ENCODE data around the gene LGALS9B.
"Not testable (repeated sequence)": the region's sequence is repeated elsewhere in the genome, so short reads cannot be mapped to it uniquely, and the experiment has no call there.

The LGALS9B gene

DNA sequence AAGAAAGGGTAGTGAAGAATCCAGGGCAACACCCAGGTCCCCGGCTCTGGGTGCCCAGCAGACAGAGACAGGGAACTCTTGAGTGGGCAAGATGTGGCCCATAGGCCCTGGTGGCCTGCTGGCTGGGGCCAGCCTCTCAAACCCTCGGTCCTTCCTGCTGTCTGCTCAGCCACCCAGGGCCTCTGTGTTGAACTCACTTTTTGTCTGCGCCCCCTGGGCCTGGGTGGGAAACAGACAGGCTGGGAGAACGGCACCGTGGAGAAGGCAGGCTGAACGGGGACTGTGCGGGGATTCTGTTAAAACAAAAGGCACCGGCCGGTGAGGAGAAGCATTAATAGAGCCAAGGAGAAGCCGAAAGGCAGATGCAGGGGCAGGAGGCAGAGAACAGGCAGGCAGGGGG, 12.2 kb downstream of the LGALS9B start:
- not testable (repeated sequence) for H4K91ac ChIP-seq (ENCODE audit: low read length); H3K9ac ChIP-seq (ENCODE audit: low read length); H2AK5ac ChIP-seq (ENCODE audit: low read length, severe bottlenecking); H2BK12ac ChIP-seq (ENCODE audit: low read length in 2 of 2); H3K79me1 ChIP-seq (replicated peaks; ENCODE audit: low read length, poor library complexity, severe bottlenecking); H2BK5ac ChIP-seq (ENCODE audit: low read depth, low read length, poor library complexity, severe bottlenecking); H3K9me3 ChIP-seq (ENCODE audit: control insufficient read depth, low read length); H2BK15ac ChIP-seq (ENCODE audit: low read depth, poor library complexity, severe bottlenecking); H3K36me3 ChIP-seq (ENCODE audit: control insufficient read depth in 1 of 2, insufficient read depth in 2 of 2, low read depth in 1 of 2, low read length in 2 of 2); H4K8ac ChIP-seq (ENCODE audit: low read length); H3K27ac ChIP-seq (ENCODE audit: low read length, poor library complexity, severe bottlenecking); H3K4ac ChIP-seq (ENCODE audit: low read depth in 1 of 2, low read length in 2 of 2); DNase-seq; H3K23ac ChIP-seq (ENCODE audit: low read length in 2 of 2); H2BK120ac ChIP-seq (ENCODE audit: low read depth, low read length); H3K4me2 ChIP-seq (ENCODE audit: low read length, poor library complexity, severe bottlenecking); H3K4me1 ChIP-seq (ENCODE audit: control insufficient read depth, insufficient read depth, low read depth, low read length); H3K14ac ChIP-seq (ENCODE audit: low read length in 2 of 2); H3K4me3 ChIP-seq (ENCODE audit: insufficient read depth in 1 of 2, low read depth in 1 of 2, low read length in 2 of 2); H3K18ac ChIP-seq (ENCODE audit: low read depth in 1 of 2, low read length in 2 of 2); H2AFZ ChIP-seq (ENCODE audit: low read depth, low read length); H3K27me3 ChIP-seq (ENCODE audit: control insufficient read depth in 1 of 2, insufficient read depth in 1 of 2, low read length in 2 of 2)
- no CpG with 5 or more reads among the region's 10 CpGs for WGBS

DNA sequence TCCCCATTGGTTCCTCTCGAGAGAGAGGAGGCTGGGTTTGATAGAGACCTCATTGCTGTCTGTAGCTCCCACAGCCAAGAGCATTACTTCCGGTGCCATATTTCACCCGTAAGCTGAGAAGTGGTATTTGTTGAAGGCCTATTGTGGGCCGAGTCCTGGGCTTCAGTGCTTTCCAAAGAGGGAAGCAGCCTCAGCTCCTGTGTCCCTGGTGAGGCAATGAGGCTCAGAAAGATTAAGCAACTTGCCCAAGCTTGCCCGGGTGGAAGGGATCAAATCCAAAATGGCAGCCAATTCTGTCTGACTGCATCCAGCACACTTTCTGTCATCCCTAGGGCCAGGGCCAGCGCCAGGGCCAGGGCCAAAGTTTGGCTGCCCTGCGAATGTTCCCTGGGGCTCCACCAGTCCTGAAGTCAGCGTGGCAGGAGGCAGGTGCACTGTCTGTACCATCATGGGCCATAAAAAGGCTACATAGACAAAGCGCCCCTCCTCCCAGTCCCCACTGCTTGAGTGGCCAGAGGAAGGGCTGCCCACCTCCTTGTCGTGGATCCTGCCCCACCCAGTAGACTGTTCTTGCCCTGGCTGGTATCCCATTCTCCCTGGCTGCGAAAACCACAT, 13.4 kb downstream of the LGALS9B start:
- H3K4me3 ChIP-seq (ENCODE audit: insufficient read depth in 1 of 2, low read depth in 1 of 2, low read length in 2 of 2); H3K14ac ChIP-seq (ENCODE audit: low read length in 2 of 2); H3K79me1 ChIP-seq (replicated peaks; ENCODE audit: low read length, poor library complexity, severe bottlenecking); H2AK5ac ChIP-seq (ENCODE audit: low read length, severe bottlenecking); H3K27me3 ChIP-seq (ENCODE audit: control insufficient read depth in 1 of 2, insufficient read depth in 1 of 2, low read length in 2 of 2); H2BK15ac ChIP-seq (ENCODE audit: low read depth, poor library complexity, severe bottlenecking); H2BK5ac ChIP-seq (ENCODE audit: low read depth, low read length, poor library complexity, severe bottlenecking); H2BK120ac ChIP-seq (ENCODE audit: low read depth, low read length); H2AFZ ChIP-seq (ENCODE audit: low read depth, low read length); H3K9ac ChIP-seq (ENCODE audit: low read length); H2BK12ac ChIP-seq (ENCODE audit: low read length in 2 of 2); H3K4me2 ChIP-seq (ENCODE audit: low read length, poor library complexity, severe bottlenecking); H3K36me3 ChIP-seq (ENCODE audit: control insufficient read depth in 1 of 2, insufficient read depth in 2 of 2, low read depth in 1 of 2, low read length in 2 of 2); H3K4me1 ChIP-seq (ENCODE audit: control insufficient read depth, insufficient read depth, low read depth, low read length); H3K9me3 ChIP-seq (ENCODE audit: control insufficient read depth, low read length); H3K18ac ChIP-seq (ENCODE audit: low read depth in 1 of 2, low read length in 2 of 2); H3K4ac ChIP-seq (ENCODE audit: low read depth in 1 of 2, low read length in 2 of 2); H4K91ac ChIP-seq (ENCODE audit: low read length); H4K8ac ChIP-seq (ENCODE audit: low read length); DNase-seq; H3K23ac ChIP-seq (ENCODE audit: low read length in 2 of 2); H3K27ac ChIP-seq (ENCODE audit: low read length, poor library complexity, severe bottlenecking): not testable (repeated sequence)
- WGBS: no CpG with 5 or more reads among the region's 11 CpGs

DNA sequence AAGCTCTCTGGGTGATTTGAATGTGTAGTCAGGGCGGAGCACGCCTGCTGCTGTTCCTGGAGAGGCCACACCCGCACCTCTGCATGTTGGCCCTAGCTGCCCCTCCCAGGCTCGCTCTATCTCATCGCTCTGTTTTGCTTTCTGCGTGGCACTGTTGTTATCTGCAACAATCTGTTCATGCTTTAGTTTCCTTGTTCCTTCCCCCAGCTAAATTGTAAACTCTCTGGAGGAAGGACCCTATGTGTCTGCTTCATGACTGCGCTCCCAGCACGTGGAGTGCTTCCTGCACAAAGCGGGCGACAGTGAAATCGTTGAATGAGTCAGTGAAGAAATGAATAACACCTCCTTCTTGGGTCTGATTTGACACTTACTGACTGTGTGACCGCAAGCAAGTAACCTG, 16.5 kb downstream of the LGALS9B start:
- not testable (repeated sequence) for H3K9ac ChIP-seq (ENCODE audit: low read length); H3K4me3 ChIP-seq (ENCODE audit: insufficient read depth in 1 of 2, low read depth in 1 of 2, low read length in 2 of 2); H3K14ac ChIP-seq (ENCODE audit: low read length in 2 of 2); H2BK5ac ChIP-seq (ENCODE audit: low read depth, low read length, poor library complexity, severe bottlenecking); H3K79me1 ChIP-seq (replicated peaks; ENCODE audit: low read length, poor library complexity, severe bottlenecking); H3K27me3 ChIP-seq (ENCODE audit: control insufficient read depth in 1 of 2, insufficient read depth in 1 of 2, low read length in 2 of 2); H4K91ac ChIP-seq (ENCODE audit: low read length); H3K27ac ChIP-seq (ENCODE audit: low read length, poor library complexity, severe bottlenecking); H3K4me2 ChIP-seq (ENCODE audit: low read length, poor library complexity, severe bottlenecking); H2AFZ ChIP-seq (ENCODE audit: low read depth, low read length); H3K4me1 ChIP-seq (ENCODE audit: control insufficient read depth, insufficient read depth, low read depth, low read length); H2AK5ac ChIP-seq (ENCODE audit: low read length, severe bottlenecking); H2BK12ac ChIP-seq (ENCODE audit: low read length in 2 of 2); H4K8ac ChIP-seq (ENCODE audit: low read length); H3K4ac ChIP-seq (ENCODE audit: low read depth in 1 of 2, low read length in 2 of 2); H3K9me3 ChIP-seq (ENCODE audit: control insufficient read depth, low read length); H2BK120ac ChIP-seq (ENCODE audit: low read depth, low read length); H3K23ac ChIP-seq (ENCODE audit: low read length in 2 of 2); H2BK15ac ChIP-seq (ENCODE audit: low read depth, poor library complexity, severe bottlenecking); H3K18ac ChIP-seq (ENCODE audit: low read depth in 1 of 2, low read length in 2 of 2); H3K36me3 ChIP-seq (ENCODE audit: control insufficient read depth in 1 of 2, insufficient read depth in 2 of 2, low read depth in 1 of 2, low read length in 2 of 2)
- WGBS: no CpG with 5 or more reads among the region's 12 CpGs
- DNase-seq: peak; percentile 3

DNA sequence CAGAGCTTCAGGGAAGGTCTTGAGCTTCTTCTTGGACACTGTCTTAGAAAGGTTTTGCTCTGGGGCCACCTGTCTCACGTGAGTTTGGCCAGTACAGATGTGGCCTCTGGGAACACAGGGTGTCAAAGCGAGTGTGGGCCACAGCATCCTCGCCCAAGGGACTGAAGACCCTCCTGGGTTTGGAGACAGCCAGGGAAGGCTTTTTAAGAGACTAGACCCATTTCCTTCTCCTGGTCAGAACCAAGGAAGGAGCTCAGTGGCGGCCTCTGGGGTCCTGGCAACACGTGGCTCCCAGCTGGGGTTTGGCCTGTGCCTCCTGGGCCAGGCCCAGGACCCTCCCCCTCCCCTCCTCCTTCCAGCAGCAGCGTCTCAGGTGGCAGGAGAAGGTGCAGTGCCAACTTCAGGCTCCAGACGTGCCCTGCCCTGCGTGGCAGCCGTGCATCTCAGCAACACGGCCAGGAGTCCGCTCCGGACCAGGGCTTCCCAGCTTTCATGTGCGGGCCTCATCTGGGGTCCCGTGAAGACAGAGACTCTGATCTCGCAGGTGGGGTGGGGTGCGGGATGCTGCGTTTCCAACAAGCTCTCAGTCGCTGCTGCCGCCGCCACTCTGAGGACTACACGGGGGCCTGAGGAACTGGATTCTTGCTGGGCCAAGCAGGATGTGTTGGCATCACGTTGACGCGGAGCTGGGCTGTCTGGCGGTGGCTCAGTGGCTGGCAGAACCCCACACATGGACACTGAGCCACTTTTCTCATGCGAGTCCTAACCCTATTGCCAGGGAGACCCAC, 19.6 kb downstream of the LGALS9B start:
- H3K9ac ChIP-seq (ENCODE audit: low read length); H2AFZ ChIP-seq (ENCODE audit: low read depth, low read length); H2BK120ac ChIP-seq (ENCODE audit: low read depth, low read length); H4K8ac ChIP-seq (ENCODE audit: low read length); H3K4ac ChIP-seq (ENCODE audit: low read depth in 1 of 2, low read length in 2 of 2); H3K36me3 ChIP-seq (ENCODE audit: control insufficient read depth in 1 of 2, insufficient read depth in 2 of 2, low read depth in 1 of 2, low read length in 2 of 2); H3K14ac ChIP-seq (ENCODE audit: low read length in 2 of 2); DNase-seq; H2BK12ac ChIP-seq (ENCODE audit: low read length in 2 of 2); H2BK15ac ChIP-seq (ENCODE audit: low read depth, poor library complexity, severe bottlenecking); H2BK5ac ChIP-seq (ENCODE audit: low read depth, low read length, poor library complexity, severe bottlenecking); H3K79me1 ChIP-seq (replicated peaks; ENCODE audit: low read length, poor library complexity, severe bottlenecking); H3K4me2 ChIP-seq (ENCODE audit: low read length, poor library complexity, severe bottlenecking); H3K27ac ChIP-seq (ENCODE audit: low read length, poor library complexity, severe bottlenecking); H3K4me1 ChIP-seq (ENCODE audit: control insufficient read depth, insufficient read depth, low read depth, low read length); H3K9me3 ChIP-seq (ENCODE audit: control insufficient read depth, low read length); H2AK5ac ChIP-seq (ENCODE audit: low read length, severe bottlenecking); H3K23ac ChIP-seq (ENCODE audit: low read length in 2 of 2); H3K27me3 ChIP-seq (ENCODE audit: control insufficient read depth in 1 of 2, insufficient read depth in 1 of 2, low read length in 2 of 2); H4K91ac ChIP-seq (ENCODE audit: low read length); H3K4me3 ChIP-seq (ENCODE audit: insufficient read depth in 1 of 2, low read depth in 1 of 2, low read length in 2 of 2); H3K18ac ChIP-seq (ENCODE audit: low read depth in 1 of 2, low read length in 2 of 2): not testable (repeated sequence)
- WGBS: 90% methylated on average over 17 of the region's 26 CpGs

Data from mesenchymal stem cell (in vitro differentiated cells and primary cell).